Liver (tissue), 9 donors: ENCODE data around the gene GAPVD1. TPM values are rescaled to one million over a fixed set of nuclear protein-coding genes. Genes with fewer than 3 reads are reported as not detected.

Experiments
- DNase-seq: peaks from one replicate; pipeline ENCODE4 v3.0.0-alpha.2; 2017; ENCODE audit warnings: low spot score
- H3K27ac ChIP-seq, 2 donors: one replicate each; pipeline ENCODE4 v1.7.0; 2013; ENCODE audit warnings: inconsistent platforms in 2 of 2, low read length in 2 of 2, control low read depth in 1 of 2, low read depth in 1 of 2, mild to moderate bottlenecking in 1 of 2
- H3K27me3 ChIP-seq, 4 donors: one replicate each; pipeline versions ENCODE4 v1.6.1 to v1.7.0; 2013; ENCODE audit warnings: low read length in 3 of 4, inconsistent platforms in 1 of 4, mild to moderate bottlenecking in 1 of 4, moderate library complexity in 1 of 4; ENCODE audit not compliant: control insufficient read depth in 4 of 4, insufficient read depth in 4 of 4
- H3K36me3 ChIP-seq, 4 donors: one replicate each; pipeline versions ENCODE4 v1.6.1 to v1.7.0; 2013; ENCODE audit warnings: low read length in 3 of 4, mild to moderate bottlenecking in 3 of 4, low read depth in 1 of 4, moderate library complexity in 1 of 4; ENCODE audit not compliant: control insufficient read depth in 4 of 4, insufficient read depth in 3 of 4
- H3K4me1 ChIP-seq, 4 donors: one replicate each; pipeline versions ENCODE4 v1.6.1 to v1.7.0; 2013; ENCODE audit warnings: low read length in 3 of 4, mild to moderate bottlenecking in 3 of 4, moderate library complexity in 1 of 4; ENCODE audit not compliant: control insufficient read depth in 4 of 4, insufficient read depth in 4 of 4
- H3K4me3 ChIP-seq, 3 donors: one replicate each; pipeline versions ENCODE4 v1.6.1 to v1.7.0; 2013; ENCODE audit warnings: low read length in 3 of 3, control low read depth in 1 of 3, low read depth in 1 of 3, mild to moderate bottlenecking in 1 of 3
- H3K9ac ChIP-seq, 2 donors: one replicate each; pipeline ENCODE4 v1.7.0; 2013; ENCODE audit warnings: low read length in 2 of 2, mild to moderate bottlenecking in 2 of 2, moderate library complexity in 2 of 2, control low read depth in 1 of 2, low read depth in 1 of 2
- H3K9me3 ChIP-seq, 4 donors: one replicate each; pipeline versions ENCODE4 v1.6.1 to v1.7.0; 2013; ENCODE audit warnings: low read length in 3 of 4; ENCODE audit not compliant: control insufficient read depth in 4 of 4
- ATF3 ChIP-seq: IDR thresholded peaks from 2 replicates; pipeline ENCODE4 v1.6.1; 2016; ENCODE audit warnings: antibody characterized with exemption
- CTCF ChIP-seq: fragments of 150-350 bp; IDR thresholded peaks from 2 replicates; pipeline ENCODE4 v1.5.1; 2017; ENCODE audit warnings: improper control_type of control experiment, low read depth, low read length; ENCODE audit not compliant: missing input control
- EGR1 ChIP-seq, 2 donors: IDR thresholded peaks; 2 replicates each; pipeline ENCODE4 v1.6.1; 2016 to 2018; ENCODE audit warnings: antibody characterized with exemption in 2 of 2, low read depth in 2 of 2
- FOXA2 ChIP-seq: IDR thresholded peaks from 2 replicates; pipeline ENCODE4 v1.6.1; 2016; ENCODE audit warnings: antibody characterized with exemption
- GABPA ChIP-seq, 2 donors: IDR thresholded peaks in 1 of 2; conservative IDR thresholded peaks in 1 of 2; 2 replicates each; pipeline ENCODE4 v1.6.1; 2016; ENCODE audit warnings: antibody characterized with exemption in 2 of 2, mild to moderate bottlenecking in 1 of 2, moderate library complexity in 1 of 2
- HNF4A ChIP-seq, 2 donors: conservative IDR thresholded peaks; 2 replicates each; pipeline ENCODE4 v1.6.1; 2016; ENCODE audit warnings: antibody characterized with exemption in 2 of 2, mild to moderate bottlenecking in 2 of 2
- HNF4G ChIP-seq: IDR thresholded peaks from 2 replicates; pipeline ENCODE4 v1.6.1; 2016; ENCODE audit warnings: antibody characterized with exemption
- JUND ChIP-seq, 2 donors: IDR thresholded peaks; 2 replicates each; pipeline ENCODE4 v1.6.1; 2016; ENCODE audit warnings: antibody characterized with exemption in 2 of 2
- MAX ChIP-seq: IDR thresholded peaks from 2 replicates; pipeline ENCODE4 v1.6.1; 2016; ENCODE audit warnings: antibody characterized with exemption
- NR2F2 ChIP-seq: IDR thresholded peaks from 2 replicates; pipeline ENCODE4 v1.6.1; 2016; ENCODE audit warnings: antibody characterized with exemption
- RAD21 ChIP-seq, 2 donors: IDR thresholded peaks; 2 replicates each; pipeline ENCODE4 v1.6.1; 2016; ENCODE audit warnings: antibody characterized with exemption in 2 of 2, mild to moderate bottlenecking in 2 of 2
- REST ChIP-seq: IDR thresholded peaks from 2 replicates; pipeline ENCODE4 v1.6.1; 2016; ENCODE audit warnings: antibody characterized with exemption, mild to moderate bottlenecking
- RXRA ChIP-seq, 2 donors: IDR thresholded peaks; 2 replicates each; pipeline ENCODE4 v1.6.1; 2017 to 2018; ENCODE audit warnings: antibody characterized with exemption in 2 of 2, mild to moderate bottlenecking in 1 of 2
- SP1 ChIP-seq: IDR thresholded peaks from 2 replicates; pipeline ENCODE4 v1.6.1; 2018; ENCODE audit warnings: antibody characterized with exemption, mild to moderate bottlenecking
- TAF1 ChIP-seq: conservative IDR thresholded peaks from 2 replicates; pipeline ENCODE4 v1.6.1; 2016; ENCODE audit warnings: antibody characterized with exemption, mild to moderate bottlenecking
- YY1 ChIP-seq: IDR thresholded peaks from 2 replicates; pipeline ENCODE4 v1.6.1; 2016; ENCODE audit warnings: antibody characterized with exemption, mild to moderate bottlenecking
- ZBTB33 ChIP-seq: IDR thresholded peaks from 2 replicates; pipeline ENCODE4 v1.6.1; 2016; ENCODE audit warnings: antibody characterized with exemption
- WGBS: extraction: QIAGEN DNeasy Blood & Tissue Kit; methylation state at CpG from one replicate; pipeline ENCODE4 v1.1.7; 2013; 5-methylcytosine and 5-hydroxymethylcytosine counted together
- polyA plus RNA-seq, 2 donors: library from polyadenylated mRNA; stranded (reverse) in 1 of 2; unstranded in 1 of 2; fragments of 200-250 nt in 1 of 2; fragments of >200 nt in 1 of 2; fragmentation: Nextera tagmentation in 1 of 2; extraction: Ambion mirVana in 1 of 2; gene quantifications; one replicate each; pipeline versions ENCODE4 v1.2.1 to v1.2.3, GENCODE V29; 2013 to 2015
- total RNA-seq, 2 donors: library from RNA; depleted of rRNA; stranded (reverse); fragments of >200 nt; gene quantifications; one replicate each; pipeline ENCODE4 v1.2.3, GENCODE V29; 2014
- donor health status: healthy.
- donor health status: healthy.
- donor health status: healthy.
- donor health status: healthy.
- donor health status: healthy.

The GAPVD1 gene
- total and polyA plus RNA-seq, 4 donors: 5.5 to 89.7 (median 28.6) TPM

GRCh38 chr9:125239631-125240597 is 21.7 kb upstream of the GAPVD1 start:
- no peak for TF ChIP-seq ZBTB33
- TF ChIP-seq HNF4G: no peak
- no peak for TF ChIP-seq GABPA (IDR thresholded peaks at IDR 0.05 in 1 of 2, conservative IDR thresholded peaks at IDR 0.05 in 1 of 2)
- TF ChIP-seq YY1: no peak
- TF ChIP-seq CTCF: no peak
- TF ChIP-seq RXRA (IDR thresholded peaks at IDR 0.05): no peak
- TF ChIP-seq ATF3: no peak
- no peak for TF ChIP-seq NR2F2
- TF ChIP-seq MAX: no peak
- no peak for TF ChIP-seq REST
- no peak for TF ChIP-seq FOXA2
- no peak for TF ChIP-seq TAF1
- TF ChIP-seq RAD21 (IDR thresholded peaks at IDR 0.05): no peak
- no peak for TF ChIP-seq SP1
- TF ChIP-seq EGR1 (IDR thresholded peaks at IDR 0.05; ENCODE audit: low read depth in 2 of 2): no peak
- no peak for TF ChIP-seq JUND (IDR thresholded peaks at IDR 0.05)
- TF ChIP-seq HNF4A (conservative IDR thresholded peaks at IDR 0.05): no peak
- peak overlapping the region; percentile 78 to 98 (median 96) for H3K4me3 ChIP-seq
- no peaks in the 10 kb centered on the region for H3K27me3 ChIP-seq
- WGBS: 6% methylated on average over 8 of the region's 8 CpGs
- peaks cover 5 to 42% (median 32%) of the 10 kb centered on the region in 4 donors for H3K36me3 ChIP-seq
- peak overlapping the region; percentile 80 to 96 for H3K27ac ChIP-seq
- H3K9ac ChIP-seq: peak overlapping the region; percentile 88 to 99
- DNase-seq: no peak
- peaks cover 2 to 53% (median 45%) of the 10 kb centered on the region in 4 donors for H3K4me1 ChIP-seq
- no peaks in the 10 kb centered on the region for H3K9me3 ChIP-seq
